NCI-H69 (cell line): ENCODE measurements around the gene MAPK13.
"Not testable (repeated sequence)": the region's sequence is repeated elsewhere in the genome, so short reads cannot be mapped to it uniquely, and the experiment has no call there.

ENCODE experiments used
- DNase-seq: peaks from one replicate; lab custom pipeline; 2025; lab: John Stamatoyannopoulos, UW

Gene MAPK13

GRCh38 chr6:36114798-36115408 lies 15.4 kb upstream of the MAPK13 start:
- peak; percentile 29 for DNase-seq

DNA sequence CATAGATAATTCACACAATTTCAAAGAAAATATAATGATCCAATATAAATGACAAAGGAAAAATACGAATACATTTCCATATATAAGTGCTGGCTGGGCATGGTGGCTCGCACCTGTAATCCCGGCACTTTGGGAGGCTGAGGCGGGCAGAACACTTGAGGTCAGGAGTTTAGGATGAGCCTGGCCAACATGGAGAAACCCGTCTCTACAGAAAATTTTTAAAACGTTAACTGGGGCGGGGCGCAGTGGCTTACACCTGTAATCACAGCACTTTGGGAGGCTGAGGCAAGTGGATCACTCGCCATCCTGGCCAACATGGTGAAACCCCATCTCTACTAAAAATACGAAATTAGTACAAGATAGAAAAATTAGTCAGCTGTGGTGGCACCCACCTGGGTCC lies 14.9 kb upstream of the MAPK13 start:
- DNase-seq = no peak

- no peak for DNase-seq
Measured at GRCh38 chr6:36116066-36116864, 14.0 kb upstream of the MAPK13 start.

DNA sequence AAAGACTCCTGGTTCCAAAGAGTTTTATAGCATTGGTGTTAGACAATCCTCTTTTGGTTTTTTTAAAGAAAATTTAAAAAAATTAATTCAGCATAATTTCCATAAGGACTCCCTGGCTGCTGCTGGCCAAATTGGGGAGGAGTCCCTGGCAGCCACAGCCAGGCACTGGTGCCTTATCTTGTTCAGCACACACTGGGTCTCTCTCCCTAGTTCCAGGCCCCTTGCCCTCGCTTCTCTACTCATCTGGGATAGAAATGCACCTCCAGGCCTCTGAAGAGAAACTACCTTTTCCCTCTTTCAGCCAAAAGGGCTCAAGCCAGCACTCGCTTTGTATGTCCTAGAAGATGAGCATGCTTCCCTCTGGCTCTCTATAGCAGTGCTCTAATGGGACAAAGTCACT lies 13.4 kb upstream of the MAPK13 start:
- no peak for DNase-seq

DNA sequence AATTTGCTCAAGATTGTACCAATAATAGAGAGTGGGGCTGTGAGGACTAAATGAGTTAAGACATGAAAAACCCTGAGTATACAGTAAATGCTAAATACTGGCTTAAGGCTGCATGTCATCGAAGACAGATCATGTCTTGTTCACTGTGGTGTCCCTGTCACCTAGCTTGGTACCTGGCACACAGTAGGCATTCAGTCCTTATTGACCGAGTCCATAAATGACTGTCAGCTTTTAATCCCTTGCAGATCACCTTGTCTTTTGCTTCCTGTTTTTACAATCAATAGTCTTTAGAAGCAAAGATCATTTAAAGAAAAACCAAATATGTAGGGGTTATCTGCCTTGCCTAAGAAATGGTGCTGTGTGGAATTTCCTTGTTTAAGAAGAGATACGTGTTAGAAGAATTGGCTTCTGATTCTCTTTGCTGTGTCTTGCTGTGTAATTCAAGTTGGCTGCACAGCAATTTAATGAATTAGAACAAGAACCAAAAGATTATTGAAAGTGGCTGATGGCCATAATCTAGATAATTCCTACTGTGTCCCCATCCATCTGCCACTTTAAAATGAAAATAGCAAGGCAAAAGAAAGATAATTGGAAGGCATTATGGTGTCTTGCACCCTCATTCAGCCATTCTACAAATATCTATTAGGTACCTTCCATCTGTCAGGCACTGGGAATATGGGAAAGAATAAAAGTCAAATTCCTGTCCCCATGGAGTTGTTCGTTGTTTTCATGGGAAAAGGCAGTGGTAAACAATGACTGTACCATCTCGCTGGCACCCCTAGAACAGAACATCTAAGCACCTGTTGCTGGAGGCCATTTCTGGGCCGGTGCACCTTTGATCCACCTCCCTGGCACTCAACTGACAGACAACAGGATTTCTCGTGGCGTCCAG lies 12.4 kb upstream of the MAPK13 start:
- DNase-seq = peak; percentile 75

- DNase-seq = peak; percentile 84
Measured at GRCh38 chr6:36118550-36119107, 11.7 kb upstream of the MAPK13 start.

- no peak for DNase-seq
Measured at GRCh38 chr6:36119209-36119608, 11.1 kb upstream of the MAPK13 start.

DNA sequence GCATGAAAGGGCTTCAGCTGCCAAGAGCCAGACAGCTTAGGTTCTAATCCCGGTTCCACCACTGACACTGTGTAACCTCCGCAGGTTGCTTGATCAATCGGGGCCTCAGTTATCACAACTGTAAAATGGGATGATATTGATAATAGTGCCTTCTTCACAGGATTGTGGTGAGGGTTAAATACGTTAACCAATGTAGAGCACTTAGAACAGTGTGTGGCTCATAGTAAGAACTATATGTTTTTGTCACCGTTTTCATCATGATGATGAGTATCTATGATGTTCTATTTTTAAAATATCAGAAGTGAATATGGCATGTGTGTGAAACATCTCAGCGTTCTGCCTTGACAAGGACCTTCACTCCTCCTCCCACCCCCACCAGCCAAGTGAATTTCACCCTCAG lies 10.3 kb upstream of the MAPK13 start:
- DNase-seq = no peak

DNA sequence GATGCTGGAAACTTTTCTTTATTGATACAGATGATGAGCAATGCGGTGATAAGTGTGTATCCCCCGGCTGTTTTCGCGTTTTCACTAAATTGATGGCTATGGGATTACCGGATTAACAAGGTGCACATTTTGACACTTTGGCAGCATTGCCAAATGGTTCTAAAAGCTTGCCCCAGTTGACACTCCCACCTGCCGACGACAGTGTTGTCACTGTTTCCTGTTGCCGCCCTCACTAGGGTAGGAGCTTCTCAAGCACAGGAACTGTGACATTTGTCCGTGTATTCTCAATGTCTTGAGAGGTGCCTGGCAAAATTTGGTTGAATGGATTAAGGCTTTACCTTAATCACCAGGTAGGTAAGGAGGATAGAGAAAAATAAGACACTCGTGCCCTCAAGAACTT lies 9.8 kb upstream of the MAPK13 start:
- peak; percentile 59 for DNase-seq

DNA sequence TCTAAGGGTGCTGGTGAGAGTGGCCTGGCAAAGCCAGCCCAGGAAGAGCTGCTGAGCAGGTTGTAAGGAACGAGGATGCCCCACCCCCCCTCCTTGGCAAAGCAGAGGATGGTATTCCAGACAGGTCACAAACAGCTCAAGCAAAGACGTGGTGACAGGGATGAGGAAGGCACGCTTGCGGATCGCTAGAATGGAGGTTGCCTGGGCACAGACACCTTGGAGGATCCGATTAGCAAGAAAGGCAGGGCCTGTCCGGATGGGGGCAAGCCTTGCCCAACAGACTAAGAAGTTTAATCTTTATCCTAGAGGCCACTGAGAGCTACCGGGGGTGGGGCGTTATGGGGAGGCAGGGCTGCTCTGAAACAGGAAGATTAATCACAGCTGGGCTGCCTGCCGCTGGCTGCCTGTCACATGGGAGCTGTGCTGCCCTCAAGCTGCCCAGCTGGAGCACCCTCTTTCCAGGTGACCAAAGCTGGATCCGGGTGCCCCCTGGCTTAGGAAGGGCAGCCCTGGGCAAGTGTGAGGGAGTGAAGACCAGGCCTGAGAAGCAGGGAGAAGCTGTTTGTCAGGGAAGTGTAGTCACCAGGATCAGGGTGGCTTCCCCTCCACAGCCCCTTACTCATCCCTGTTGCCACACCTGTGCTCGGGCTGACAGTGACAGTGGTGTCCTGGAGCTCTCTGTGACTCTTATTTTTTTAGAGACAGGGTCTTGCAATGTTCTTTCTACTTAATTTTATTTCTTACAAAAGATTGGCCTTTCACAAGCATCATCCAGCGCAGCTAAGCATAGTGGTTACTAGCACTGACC lies 9.1 kb upstream of the MAPK13 start:
- DNase-seq = peak; percentile 45

- DNase-seq = no peak
Measured at GRCh38 chr6:36121787-36122494, 8.4 kb upstream of the MAPK13 start.

DNA sequence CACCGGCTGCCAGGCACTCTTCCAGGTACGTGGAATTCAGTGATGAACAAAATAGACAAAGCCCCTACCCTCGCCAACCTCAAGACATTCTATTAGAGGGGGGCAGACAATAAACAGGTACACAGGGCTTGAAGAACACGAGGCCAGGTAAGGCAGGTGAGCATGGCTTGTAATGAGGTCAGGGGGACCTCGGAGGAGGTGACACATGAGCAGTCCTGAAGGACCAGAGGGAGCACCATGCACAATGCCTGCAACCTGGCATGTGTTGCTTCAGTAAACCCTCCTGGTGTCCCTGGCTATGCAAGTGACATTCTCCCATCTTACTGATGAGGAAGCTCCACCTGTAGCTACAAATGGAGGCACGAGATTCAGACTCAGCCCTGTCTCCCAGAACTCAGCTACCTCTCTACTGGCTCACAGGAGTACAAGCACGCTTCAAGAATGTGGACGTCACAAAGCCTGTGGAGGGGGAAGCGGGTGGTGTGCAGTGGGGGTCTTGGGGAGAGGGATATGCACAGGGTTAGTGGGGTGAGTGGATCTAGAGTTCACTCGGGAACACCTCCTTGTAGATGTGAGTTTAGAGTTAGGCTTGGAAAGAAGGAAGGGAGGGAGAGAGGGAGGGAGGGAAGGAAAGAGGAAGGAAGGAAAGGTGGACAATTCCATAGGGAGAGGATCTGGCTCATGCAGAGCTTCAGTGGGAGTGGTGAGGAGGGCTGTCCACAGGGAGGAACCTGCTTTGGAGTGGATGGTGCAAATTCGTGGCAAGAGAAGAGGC lies 7.6 kb upstream of the MAPK13 start:
- no peak for DNase-seq

DNA sequence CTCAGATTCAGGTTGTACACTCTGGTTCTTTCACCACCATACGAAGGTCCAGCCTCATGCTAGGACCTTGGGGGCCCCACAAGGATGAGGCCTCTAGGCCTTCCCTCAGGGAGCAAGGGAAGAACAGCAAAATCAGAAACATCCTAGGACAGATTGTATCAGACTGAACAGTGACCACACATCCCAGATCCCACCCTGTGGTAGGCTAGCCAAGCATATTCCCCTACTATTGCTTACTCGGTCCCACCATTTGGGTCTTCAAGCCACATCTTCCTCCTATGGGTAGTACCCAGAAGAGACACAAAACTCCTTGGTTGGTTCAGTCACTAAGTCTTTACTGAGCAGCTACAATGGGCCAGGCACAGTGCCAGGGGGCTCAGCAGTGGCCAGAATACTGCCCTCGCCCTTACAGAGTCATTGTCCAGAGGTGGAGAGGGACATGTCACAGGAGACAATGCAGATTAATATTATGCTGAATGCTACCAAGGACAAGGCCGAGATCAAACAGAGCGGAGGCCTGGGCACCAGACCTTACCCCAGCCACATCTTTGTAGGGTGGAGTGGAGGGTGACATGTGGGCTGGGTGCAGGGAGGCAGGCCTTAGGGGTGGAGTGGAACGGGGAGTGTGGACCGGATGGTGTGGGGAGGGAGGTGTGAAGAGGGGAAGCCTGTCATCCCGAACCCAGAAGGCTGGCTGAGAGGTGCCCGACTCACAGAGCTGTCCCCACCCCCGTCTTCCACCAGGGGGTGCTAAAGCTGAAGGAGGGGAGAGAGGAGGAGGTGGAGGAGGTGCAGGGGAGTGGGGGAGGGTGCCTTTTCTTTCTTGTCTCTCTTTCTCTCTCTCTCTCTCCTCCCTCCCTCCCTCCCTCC lies 6.8 kb upstream of the MAPK13 start:
- DNase-seq = peak; percentile 90

- not testable (repeated sequence) for DNase-seq
Measured at GRCh38 chr6:36124346-36124745, 6.0 kb upstream of the MAPK13 start.

DNA sequence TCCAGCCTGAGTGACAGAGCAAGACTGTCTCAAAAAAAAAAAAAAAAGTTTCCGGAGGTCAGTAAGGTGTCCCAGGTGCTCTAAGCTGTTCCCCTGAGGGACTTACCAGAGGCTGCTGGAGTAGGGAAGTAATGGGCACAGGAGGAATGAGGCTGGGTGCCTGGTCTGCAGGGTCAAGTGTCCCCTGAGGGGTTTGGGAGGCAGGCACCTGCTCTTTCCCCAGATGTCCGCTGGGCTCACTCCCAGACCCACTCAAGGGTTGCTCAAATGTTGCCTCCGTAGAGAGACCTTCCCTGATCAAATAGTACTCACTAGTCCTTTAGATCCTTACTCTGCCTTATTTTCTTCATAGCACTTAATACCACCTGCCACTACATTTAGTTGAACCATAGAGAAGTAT lies 5.4 kb upstream of the MAPK13 start:
- DNase-seq = no peak

GRCh38 chr6:36125575-36125974 lies 4.7 kb upstream of the MAPK13 start:
- no peak for DNase-seq

DNA sequence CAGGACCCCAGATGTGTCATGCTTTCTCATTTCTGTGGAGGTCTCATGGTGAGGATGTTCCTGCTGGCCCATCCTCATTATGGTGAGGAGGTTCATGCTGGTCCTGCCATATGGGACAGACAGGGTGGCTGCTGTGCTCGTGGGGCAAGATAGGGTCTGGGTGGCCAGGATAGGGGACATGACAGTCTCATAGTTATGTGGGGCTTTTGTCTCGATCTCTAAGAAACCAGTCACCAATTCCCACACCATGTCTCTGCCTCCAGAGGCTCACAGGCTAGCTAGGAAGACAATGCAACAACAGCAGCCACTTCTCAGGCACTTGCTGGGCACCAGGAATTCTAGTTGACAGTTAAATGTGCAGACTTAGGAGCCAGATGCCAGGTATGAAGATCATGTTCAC lies 4.2 kb upstream of the MAPK13 start:
- no peak for DNase-seq

DNA sequence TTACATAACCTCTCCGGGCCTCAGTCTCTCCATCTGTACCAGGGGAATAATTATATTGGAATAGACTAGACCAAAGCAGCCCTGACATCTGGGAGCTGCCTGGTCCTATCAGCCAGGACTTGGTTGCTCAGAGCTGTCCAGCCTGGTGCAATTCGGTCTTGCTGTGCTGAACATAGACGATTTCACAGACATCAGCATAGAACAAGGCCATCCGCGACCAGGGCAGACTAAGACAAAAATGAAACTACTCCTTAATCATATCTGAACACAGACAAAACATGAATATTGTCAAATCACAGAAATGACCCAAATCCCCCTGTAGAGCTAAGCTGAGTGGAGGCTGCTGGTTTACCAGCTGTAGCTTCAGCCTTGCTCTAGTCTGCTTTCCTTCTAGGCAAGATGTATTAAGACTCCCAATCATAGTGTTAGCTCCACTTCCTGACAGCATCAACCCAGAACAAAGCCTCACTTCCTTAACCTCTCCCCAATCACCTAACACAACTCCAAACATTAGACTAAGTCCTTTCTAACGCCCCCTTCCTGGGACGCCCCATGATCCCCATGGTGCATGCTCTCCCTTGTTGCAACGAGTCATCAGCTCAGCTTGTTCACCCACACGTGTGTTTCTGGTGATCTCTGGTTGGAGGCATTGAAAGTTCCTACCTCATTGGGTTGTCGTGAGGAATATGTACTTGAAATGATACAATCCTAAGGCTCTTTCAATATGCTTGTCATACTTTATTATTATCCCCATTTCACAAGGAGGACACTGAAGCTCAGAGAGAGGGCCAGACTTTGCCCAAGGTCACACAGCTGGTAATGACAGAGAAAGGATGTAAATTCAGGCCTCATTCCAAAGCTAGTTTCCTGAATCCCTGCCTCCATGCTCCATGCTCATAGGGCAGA lies 3.5 kb upstream of the MAPK13 start:
- DNase-seq = no peak
